ENCODE results near the gene C1orf226.

DNA sequence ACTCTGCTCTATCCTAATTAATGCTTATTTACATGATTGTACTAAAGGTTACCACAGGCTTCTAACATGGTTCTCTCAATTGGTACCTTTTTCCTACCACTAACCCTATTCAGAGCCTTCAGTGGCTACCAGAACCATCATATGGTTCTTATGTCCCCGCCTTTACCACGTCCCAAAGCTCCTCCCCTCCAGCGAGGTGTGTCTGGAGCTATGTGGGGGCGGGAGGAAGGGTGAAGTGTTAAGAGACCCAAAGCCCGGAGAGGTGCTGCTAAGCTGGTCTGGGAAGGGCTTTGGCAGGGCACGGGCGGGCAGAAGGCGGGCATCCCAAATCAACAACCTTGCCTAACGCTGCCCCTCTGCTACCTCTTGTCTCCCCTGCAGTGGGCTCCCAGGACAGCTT, 14.9 kb upstream of the C1orf226 start:
- no peak for TF ChIP-seq TCFL5 (CRISPR knock-in tag; conservative IDR thresholded peaks at IDR 0.05)
- no peak for TF ChIP-seq ZNF589 (CRISPR knock-in tag; IDR thresholded peaks at IDR 0.05; ENCODE audit: low read depth)
- TF ChIP-seq CBX2 (IDR thresholded peaks at IDR 0.05; ENCODE audit: insufficient read depth, low read length, poor library complexity, severe bottlenecking): no peak
- TF ChIP-seq SRF (CRISPR knock-in tag; IDR thresholded peaks at IDR 0.05): no peak
- TF ChIP-seq, protein P1, sequence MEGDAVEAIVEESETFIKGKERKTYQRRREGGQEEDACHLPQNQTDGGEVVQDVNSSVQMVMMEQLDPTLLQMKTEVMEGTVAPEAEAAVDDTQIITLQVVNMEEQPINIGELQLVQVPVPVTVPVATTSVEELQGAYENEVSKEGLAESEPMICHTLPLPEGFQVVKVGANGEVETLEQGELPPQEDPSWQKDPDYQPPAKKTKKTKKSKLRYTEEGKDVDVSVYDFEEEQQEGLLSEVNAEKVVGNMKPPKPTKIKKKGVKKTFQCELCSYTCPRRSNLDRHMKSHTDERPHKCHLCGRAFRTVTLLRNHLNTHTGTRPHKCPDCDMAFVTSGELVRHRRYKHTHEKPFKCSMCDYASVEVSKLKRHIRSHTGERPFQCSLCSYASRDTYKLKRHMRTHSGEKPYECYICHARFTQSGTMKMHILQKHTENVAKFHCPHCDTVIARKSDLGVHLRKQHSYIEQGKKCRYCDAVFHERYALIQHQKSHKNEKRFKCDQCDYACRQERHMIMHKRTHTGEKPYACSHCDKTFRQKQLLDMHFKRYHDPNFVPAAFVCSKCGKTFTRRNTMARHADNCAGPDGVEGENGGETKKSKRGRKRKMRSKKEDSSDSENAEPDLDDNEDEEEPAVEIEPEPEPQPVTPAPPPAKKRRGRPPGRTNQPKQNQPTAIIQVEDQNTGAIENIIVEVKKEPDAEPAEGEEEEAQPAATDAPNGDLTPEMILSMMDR (IDR thresholded peaks at IDR 0.05 in 2 of 3, conservative IDR thresholded peaks at IDR 0.05 in 1 of 3; ENCODE audit: insufficient read depth in 2 of 3, low read depth in 1 of 3, low read length in 3 of 3): no peak
